Erythroblast (primary cell): ENCODE results near the gene CDC42SE2.

ENCODE experiments used
- GATA1 ChIP-seq: IDR thresholded peaks from 2 replicates; pipeline ENCODE4 v1.6.1; 2011; ENCODE audit warnings: low read depth, mild to moderate bottlenecking, control low read depth, low read length, moderate library complexity
- POLR2A ChIP-seq: IDR thresholded peaks from 2 replicates; pipeline ENCODE4 v1.6.1; 2011; ENCODE audit warnings: mild to moderate bottlenecking, low read length

DNA sequence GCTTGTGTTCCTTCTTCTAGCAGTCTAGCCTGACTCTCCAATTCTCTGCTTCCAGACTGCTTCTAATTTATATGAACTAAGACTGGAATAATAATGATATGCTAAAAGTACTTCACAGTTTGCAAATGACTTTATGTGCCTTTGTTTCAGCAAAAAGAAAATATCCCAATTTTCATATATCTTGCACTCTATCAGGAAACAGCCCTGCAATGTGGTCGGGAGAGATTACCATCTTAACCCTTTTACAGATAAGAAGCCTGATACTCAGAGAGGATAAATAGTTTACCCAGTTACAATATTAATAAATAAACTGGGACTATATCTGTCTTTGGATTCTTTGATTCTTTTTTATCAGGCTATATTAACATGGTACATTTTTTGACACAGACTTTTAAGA, 126.0 kb downstream of the CDC42SE2 start:
- TF ChIP-seq POLR2A (no peak), GATA1 (no peak)
